ENCODE results near the gene PSTPIP1.
A peak's percentile ranks its signal among the peaks of the same experiment; 100 is the strongest.

The PSTPIP1 gene

DNA sequence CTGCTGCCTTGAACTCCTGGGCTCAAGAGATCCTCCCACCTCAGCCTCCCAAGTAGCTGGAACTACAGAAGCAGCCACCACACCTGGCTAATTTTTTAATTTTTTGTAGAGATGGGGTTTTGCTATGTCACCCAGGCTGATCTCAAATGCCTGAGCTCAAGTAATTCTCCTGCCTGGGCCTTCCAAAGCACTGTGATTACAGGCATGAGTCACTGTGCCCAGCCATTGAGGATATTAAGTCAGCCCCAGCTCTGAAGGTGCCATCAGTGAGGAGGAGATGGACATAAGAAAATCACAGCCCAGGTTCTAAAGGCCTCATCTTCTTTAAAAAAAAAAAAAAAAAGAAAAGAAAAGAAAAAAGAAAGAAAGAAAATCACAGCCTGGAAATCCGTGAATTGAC, 26.6 kb upstream of the PSTPIP1 start (continued):
- TF ChIP-seq BACH2 (CRISPR knock-in tag; IDR thresholded peaks at IDR 0.05; ENCODE audit: borderline replicate concordance) (no peak), ZFP30 (CRISPR knock-in tag; IDR thresholded peaks at IDR 0.05) (no peak)
- TF ChIP-seq, protein P1, sequence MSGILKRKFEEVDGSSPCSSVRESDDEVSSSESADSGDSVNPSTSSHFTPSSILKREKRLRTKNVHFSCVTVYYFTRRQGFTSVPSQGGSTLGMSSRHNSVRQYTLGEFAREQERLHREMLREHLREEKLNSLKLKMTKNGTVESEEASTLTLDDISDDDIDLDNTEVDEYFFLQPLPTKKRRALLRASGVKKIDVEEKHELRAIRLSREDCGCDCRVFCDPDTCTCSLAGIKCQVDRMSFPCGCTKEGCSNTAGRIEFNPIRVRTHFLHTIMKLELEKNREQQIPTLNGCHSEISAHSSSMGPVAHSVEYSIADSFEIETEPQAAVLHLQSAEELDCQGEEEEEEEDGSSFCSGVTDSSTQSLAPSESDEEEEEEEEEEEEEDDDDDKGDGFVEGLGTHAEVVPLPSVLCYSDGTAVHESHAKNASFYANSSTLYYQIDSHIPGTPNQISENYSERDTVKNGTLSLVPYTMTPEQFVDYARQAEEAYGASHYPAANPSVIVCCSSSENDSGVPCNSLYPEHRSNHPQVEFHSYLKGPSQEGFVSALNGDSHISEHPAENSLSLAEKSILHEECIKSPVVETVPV (CRISPR knock-in tag; IDR thresholded peaks at IDR 0.05) = no peak

DNA sequence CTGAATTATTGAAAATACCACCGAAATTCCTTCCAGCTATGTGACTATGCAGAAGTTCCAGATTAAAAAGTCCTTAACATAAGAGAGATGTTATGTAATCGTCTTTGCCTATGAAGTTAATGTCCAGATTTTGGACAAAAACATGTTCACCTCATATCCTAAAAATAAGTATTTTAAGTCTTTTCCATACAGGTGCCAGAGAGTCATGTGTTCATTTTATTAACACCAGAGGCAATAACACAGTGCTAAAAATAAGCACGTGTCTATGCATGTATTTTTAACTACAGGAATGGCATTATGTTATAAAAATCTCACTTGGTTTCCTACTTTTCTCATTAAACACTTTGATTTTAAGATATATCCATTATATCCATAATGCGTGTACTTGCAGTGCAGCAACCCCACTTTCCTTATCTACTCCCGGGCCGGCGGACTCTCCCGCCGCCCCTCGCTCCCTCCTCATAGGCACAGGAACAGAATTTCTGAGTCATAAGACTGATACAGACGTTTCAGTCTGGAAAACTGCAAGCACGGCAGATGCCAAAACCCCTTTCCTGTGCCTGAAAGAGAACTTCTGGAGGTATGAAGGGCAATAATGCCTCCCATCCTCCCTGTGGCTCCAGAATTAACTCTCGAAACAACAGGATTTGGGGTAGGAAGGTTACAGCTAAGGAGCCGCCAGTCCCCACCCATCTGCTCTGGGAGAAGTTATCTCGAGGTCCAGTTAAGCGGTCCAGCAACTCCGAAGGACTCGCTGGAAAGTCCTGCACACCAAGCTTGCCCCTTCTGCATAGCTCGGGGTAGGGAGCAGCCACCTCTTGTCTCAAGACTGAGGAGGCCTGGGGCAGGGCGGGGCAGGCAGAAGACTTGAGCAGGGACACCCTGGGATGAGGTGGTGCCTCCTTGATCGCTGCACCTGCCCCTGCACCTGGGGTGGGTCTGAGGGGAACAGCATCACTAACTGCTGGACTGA, 22.3 kb upstream of the PSTPIP1 start:
- peak; percentile 53 for ATAC-seq
- no peak for TF ChIP-seq PPARA (CRISPR knock-in tag; IDR thresholded peaks at IDR 0.05; ENCODE audit: borderline replicate concordance)
- no peak for TF ChIP-seq RARB (CRISPR knock-in tag; IDR thresholded peaks at IDR 0.05)
- TF ChIP-seq, protein P2, sequence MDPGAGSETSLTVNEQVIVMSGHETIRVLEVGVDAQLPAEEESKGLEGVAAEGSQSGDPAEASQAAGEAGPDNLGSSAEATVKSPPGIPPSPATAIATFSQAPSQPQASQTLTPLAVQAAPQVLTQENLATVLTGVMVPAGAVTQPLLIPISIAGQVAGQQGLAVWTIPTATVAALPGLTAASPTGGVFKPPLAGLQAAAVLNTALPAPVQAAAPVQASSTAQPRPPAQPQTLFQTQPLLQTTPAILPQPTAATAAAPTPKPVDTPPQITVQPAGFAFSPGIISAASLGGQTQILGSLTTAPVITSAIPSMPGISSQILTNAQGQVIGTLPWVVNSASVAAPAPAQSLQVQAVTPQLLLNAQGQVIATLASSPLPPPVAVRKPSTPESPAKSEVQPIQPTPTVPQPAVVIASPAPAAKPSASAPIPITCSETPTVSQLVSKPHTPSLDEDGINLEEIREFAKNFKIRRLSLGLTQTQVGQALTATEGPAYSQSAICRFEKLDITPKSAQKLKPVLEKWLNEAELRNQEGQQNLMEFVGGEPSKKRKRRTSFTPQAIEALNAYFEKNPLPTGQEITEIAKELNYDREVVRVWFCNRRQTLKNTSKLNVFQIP (CRISPR knock-in tag; IDR thresholded peaks at IDR 0.05; ENCODE audit: borderline replicate concordance, low read depth) = no peak
- no peak for TF ChIP-seq ESRRG (CRISPR knock-in tag; IDR thresholded peaks at IDR 0.05)
- TF ChIP-seq, protein P3, sequence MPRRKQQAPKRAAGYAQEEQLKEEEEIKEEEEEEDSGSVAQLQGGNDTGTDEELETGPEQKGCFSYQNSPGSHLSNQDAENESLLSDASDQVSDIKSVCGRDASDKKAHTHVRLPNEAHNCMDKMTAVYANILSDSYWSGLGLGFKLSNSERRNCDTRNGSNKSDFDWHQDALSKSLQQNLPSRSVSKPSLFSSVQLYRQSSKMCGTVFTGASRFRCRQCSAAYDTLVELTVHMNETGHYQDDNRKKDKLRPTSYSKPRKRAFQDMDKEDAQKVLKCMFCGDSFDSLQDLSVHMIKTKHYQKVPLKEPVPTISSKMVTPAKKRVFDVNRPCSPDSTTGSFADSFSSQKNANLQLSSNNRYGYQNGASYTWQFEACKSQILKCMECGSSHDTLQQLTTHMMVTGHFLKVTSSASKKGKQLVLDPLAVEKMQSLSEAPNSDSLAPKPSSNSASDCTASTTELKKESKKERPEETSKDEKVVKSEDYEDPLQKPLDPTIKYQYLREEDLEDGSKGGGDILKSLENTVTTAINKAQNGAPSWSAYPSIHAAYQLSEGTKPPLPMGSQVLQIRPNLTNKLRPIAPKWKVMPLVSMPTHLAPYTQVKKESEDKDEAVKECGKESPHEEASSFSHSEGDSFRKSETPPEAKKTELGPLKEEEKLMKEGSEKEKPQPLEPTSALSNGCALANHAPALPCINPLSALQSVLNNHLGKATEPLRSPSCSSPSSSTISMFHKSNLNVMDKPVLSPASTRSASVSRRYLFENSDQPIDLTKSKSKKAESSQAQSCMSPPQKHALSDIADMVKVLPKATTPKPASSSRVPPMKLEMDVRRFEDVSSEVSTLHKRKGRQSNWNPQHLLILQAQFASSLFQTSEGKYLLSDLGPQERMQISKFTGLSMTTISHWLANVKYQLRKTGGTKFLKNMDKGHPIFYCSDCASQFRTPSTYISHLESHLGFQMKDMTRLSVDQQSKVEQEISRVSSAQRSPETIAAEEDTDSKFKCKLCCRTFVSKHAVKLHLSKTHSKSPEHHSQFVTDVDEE (CRISPR knock-in tag; IDR thresholded peaks at IDR 0.05) = no peak
- TF ChIP-seq, protein P4, sequence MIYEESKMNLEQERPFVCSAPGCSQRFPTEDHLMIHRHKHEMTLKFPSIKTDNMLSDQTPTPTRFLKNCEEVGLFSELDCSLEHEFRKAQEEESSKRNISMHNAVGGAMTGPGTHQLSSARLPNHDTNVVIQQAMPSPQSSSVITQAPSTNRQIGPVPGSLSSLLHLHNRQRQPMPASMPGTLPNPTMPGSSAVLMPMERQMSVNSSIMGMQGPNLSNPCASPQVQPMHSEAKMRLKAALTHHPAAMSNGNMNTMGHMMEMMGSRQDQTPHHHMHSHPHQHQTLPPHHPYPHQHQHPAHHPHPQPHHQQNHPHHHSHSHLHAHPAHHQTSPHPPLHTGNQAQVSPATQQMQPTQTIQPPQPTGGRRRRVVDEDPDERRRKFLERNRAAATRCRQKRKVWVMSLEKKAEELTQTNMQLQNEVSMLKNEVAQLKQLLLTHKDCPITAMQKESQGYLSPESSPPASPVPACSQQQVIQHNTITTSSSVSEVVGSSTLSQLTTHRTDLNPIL (CRISPR knock-in tag; IDR thresholded peaks at IDR 0.05; ENCODE audit: low read depth) = no peak
- no peak for TF ChIP-seq TOX (CRISPR knock-in tag; IDR thresholded peaks at IDR 0.05; ENCODE audit: borderline replicate concordance)
- no peak for TF ChIP-seq OSR1 (CRISPR knock-in tag; IDR thresholded peaks at IDR 0.05)
- TF ChIP-seq, protein P5, sequence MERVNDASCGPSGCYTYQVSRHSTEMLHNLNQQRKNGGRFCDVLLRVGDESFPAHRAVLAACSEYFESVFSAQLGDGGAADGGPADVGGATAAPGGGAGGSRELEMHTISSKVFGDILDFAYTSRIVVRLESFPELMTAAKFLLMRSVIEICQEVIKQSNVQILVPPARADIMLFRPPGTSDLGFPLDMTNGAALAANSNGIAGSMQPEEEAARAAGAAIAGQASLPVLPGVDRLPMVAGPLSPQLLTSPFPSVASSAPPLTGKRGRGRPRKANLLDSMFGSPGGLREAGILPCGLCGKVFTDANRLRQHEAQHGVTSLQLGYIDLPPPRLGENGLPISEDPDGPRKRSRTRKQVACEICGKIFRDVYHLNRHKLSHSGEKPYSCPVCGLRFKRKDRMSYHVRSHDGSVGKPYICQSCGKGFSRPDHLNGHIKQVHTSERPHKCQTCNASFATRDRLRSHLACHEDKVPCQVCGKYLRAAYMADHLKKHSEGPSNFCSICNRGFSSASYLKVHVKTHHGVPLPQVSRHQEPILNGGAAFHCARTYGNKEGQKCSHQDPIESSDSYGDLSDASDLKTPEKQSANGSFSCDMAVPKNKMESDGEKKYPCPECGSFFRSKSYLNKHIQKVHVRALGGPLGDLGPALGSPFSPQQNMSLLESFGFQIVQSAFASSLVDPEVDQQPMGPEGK (CRISPR knock-in tag; IDR thresholded peaks at IDR 0.05; ENCODE audit: borderline replicate concordance) = no peak
- no peak for TF ChIP-seq GLIS3 (CRISPR knock-in tag; IDR thresholded peaks at IDR 0.05)
- TF ChIP-seq ARNTL (CRISPR knock-in tag; IDR thresholded peaks at IDR 0.05; ENCODE audit: borderline replicate concordance, low read depth) = no peak
- no peak for TF ChIP-seq TCF4 (CRISPR knock-in tag; IDR thresholded peaks at IDR 0.05; ENCODE audit: borderline replicate concordance)
- no peak for TF ChIP-seq CSDC2 (CRISPR knock-in tag; IDR thresholded peaks at IDR 0.05)
- no peak for TF ChIP-seq ZNF565 (CRISPR knock-in tag; conservative IDR thresholded peaks at IDR 0.05; ENCODE audit: low read depth)
- TF ChIP-seq ISL1 (CRISPR knock-in tag; IDR thresholded peaks at IDR 0.05) = no peak
- TF ChIP-seq BACH2 (CRISPR knock-in tag; IDR thresholded peaks at IDR 0.05; ENCODE audit: borderline replicate concordance) = no peak

DNA sequence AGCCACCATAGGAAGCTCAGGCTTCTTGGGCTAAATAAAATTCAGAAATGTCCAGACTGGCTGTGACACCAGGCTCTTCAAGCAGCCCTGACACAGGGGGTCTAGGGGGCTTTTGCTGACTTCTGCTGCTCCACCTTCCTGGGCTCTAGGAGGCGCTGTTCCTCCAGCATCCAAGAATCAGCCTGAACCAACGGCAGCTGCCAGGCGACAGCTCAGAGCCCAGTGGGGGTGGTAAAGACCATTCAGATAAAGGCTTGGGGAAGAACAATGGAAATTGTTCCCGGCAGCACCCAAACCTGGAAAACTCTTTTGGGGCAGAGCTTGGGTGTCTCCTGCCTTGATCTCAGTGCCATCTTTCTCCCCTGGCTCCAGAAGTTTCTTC, 21.6 kb upstream of the PSTPIP1 start:
- ATAC-seq = peak; percentile 68
- TF ChIP-seq, protein P4 (CRISPR knock-in tag; IDR thresholded peaks at IDR 0.05; ENCODE audit: low read depth) = no peak
- TF ChIP-seq, protein P2 (CRISPR knock-in tag; IDR thresholded peaks at IDR 0.05; ENCODE audit: borderline replicate concordance, low read depth) = no peak
- TF ChIP-seq SNAI2 (CRISPR knock-in tag; IDR thresholded peaks at IDR 0.05) (no peak), ZFP30 (CRISPR knock-in tag; IDR thresholded peaks at IDR 0.05) (no peak), RARB (CRISPR knock-in tag; IDR thresholded peaks at IDR 0.05) (no peak), ESRRG (CRISPR knock-in tag; IDR thresholded peaks at IDR 0.05) (no peak), ZC3H10 (CRISPR knock-in tag; IDR thresholded peaks at IDR 0.05) (no peak), ZNF565 (CRISPR knock-in tag; conservative IDR thresholded peaks at IDR 0.05; ENCODE audit: low read depth) (no peak)
- TF ChIP-seq, protein P1 (CRISPR knock-in tag; IDR thresholded peaks at IDR 0.05) = no peak

Data from SK-N-SH treated with all-trans-retinoic acid at 6 μM for 48 hours (cell line).